Endothelial cell of umbilical vein (primary cell): ENCODE results near the gene TBC1D24. TPM values are rescaled to one million over a fixed set of nuclear protein-coding genes. Genes with fewer than 3 reads are reported as not detected.

ENCODE experiments used
- BruUV-seq: library from RNA; stranded (reverse); fragments of 400-500 nt; replicated peaks from 2 replicates; lab custom pipeline; 2021; lab: Mats Ljungman, UMichigan
- CTCF ChIA-PET: fragments of 300-600, 350-600 bp; sonication (Branson Sonifier 250); formaldehyde crosslinking; loops from one replicate; lab custom pipeline; 2021; ENCODE audit warnings: antibody characterized with exemption, inconsistent platforms; lab: Charles Lee
- POLR2A ChIA-PET: fragments of 300-600, 350-600 bp; sonication (Branson Sonifier 250); formaldehyde crosslinking; loops from one replicate; lab custom pipeline; 2021; ENCODE audit warnings: antibody characterized with exemption, inconsistent platforms; lab: Charles Lee
- DNase-seq: peaks from one replicate; pipeline ENCODE4 v3.0.0-alpha.2; 2011; ENCODE audit warnings: low read depth, low spot score
- FAIRE-seq: peaks from 2 replicates; lab custom pipeline; 2011; peaks lifted over from hg19 to GRCh38; lab: Jason Lieb, UNC
- H2AFZ ChIP-seq: 2 replicates; pipeline ENCODE4 v1.6.0; 2012; ENCODE audit warnings: low read depth, low read length, control low read depth, inconsistent platforms
- H3K27ac ChIP-seq: 2 replicates; pipeline ENCODE4 v1.5.1; 2011; ENCODE audit warnings: low read depth, mild to moderate bottlenecking, control low read depth, low read length, moderate library complexity; ENCODE audit not compliant: insufficient read depth
- H3K27me3 ChIP-seq, 2 experiments: 2 replicates each; pipeline versions ENCODE4 v1.6.0 to v1.6.1; 2011; ENCODE audit warnings: low read length in 2 of 2, mixed read lengths in 1 of 2; ENCODE audit not compliant: control insufficient read depth in 2 of 2, insufficient read depth in 2 of 2
- H3K36me3 ChIP-seq, 2 experiments: 2 replicates in 1 of 2; 3 replicates in 1 of 2; pipeline ENCODE4 v1.5.1; 2011; ENCODE audit warnings: low read length in 2 of 2, mild to moderate bottlenecking in 1 of 2, moderate library complexity in 1 of 2; ENCODE audit not compliant: control insufficient read depth in 2 of 2, insufficient read depth in 2 of 2; ENCODE audit errors: extremely low read depth in 1 of 2
- H3K4me1 ChIP-seq: 3 replicates; pipeline ENCODE4 v1.5.1; 2011; ENCODE audit warnings: mild to moderate bottlenecking, low read length; ENCODE audit not compliant: control insufficient read depth, insufficient read depth; ENCODE audit errors: extremely low read depth
- H3K4me2 ChIP-seq: 2 replicates; pipeline ENCODE4 v1.6.1; 2011; ENCODE audit warnings: low read length, control low read depth, mixed read lengths; ENCODE audit not compliant: insufficient read depth
- H3K4me3 ChIP-seq, 3 experiments: fragments of 200-600 bp in 1 of 3; sonication (generic), shearing (Covaris generic) in 1 of 3; replicated peaks in 1 of 3; 2 replicates each; pipeline ENCODE4 v1.5.1; 2011 to 2016; ENCODE audit warnings: control low read depth in 3 of 3, low read length in 3 of 3, mild to moderate bottlenecking in 2 of 3, inconsistent platforms in 1 of 3, low read depth in 1 of 3, moderate library complexity in 1 of 3; ENCODE audit not compliant: insufficient read depth in 1 of 3
- H3K79me2 ChIP-seq: 2 replicates; pipeline ENCODE4 v1.6.0; 2012; ENCODE audit warnings: low read length, inconsistent platforms; ENCODE audit not compliant: control insufficient read depth, insufficient read depth
- H3K9ac ChIP-seq: replicated peaks from 2 replicates; pipeline ENCODE3; 2011; ENCODE audit warnings: low read length, control low read depth; ENCODE audit not compliant: insufficient read depth; ENCODE audit errors: extremely low read depth
- H3K9me1 ChIP-seq: replicated peaks from 3 replicates; pipeline ENCODE4 v1.6.0; 2011; ENCODE audit warnings: mild to moderate bottlenecking, low read length; ENCODE audit not compliant: control insufficient read depth, insufficient read depth; ENCODE audit errors: extremely low read depth
- H3K9me3 ChIP-seq: replicated peaks from 2 replicates; pipeline ENCODE4 v1.5.1; 2012; ENCODE audit warnings: low read length, inconsistent platforms; ENCODE audit not compliant: control insufficient read depth, insufficient read depth
- H4K20me1 ChIP-seq: replicated peaks from 2 replicates; pipeline ENCODE3; 2011; ENCODE audit warnings: mild to moderate bottlenecking, low read length; ENCODE audit not compliant: control insufficient read depth, insufficient read depth; ENCODE audit errors: extremely low read depth
- EZH2 ChIP-seq: IDR thresholded peaks from 2 replicates; pipeline ENCODE4 v1.6.1; 2012; ENCODE audit warnings: borderline replicate concordance, low read depth, mild to moderate bottlenecking, moderate library complexity, low read length, inconsistent platforms; ENCODE audit not compliant: severe bottlenecking
- FOS ChIP-seq: IDR thresholded peaks from 2 replicates; pipeline ENCODE4 v1.6.1; 2011; ENCODE audit warnings: mild to moderate bottlenecking, low read length, moderate library complexity, borderline replicate concordance; ENCODE audit not compliant: insufficient read depth
- GATA2 ChIP-seq: IDR thresholded peaks from 2 replicates; pipeline ENCODE4 v1.7.0; 2011; ENCODE audit warnings: low read depth, mild to moderate bottlenecking, moderate library complexity, mixed read lengths, low read length; ENCODE audit not compliant: insufficient read length, insufficient read depth
- JUN ChIP-seq: IDR thresholded peaks from 2 replicates; pipeline ENCODE4 v1.6.1; 2011; ENCODE audit warnings: borderline replicate concordance, low read depth; ENCODE audit not compliant: insufficient read length, insufficient read depth
- MYC ChIP-seq: IDR thresholded peaks from one replicate; pipeline ENCODE4 v1.6.1; 2011; ENCODE audit warnings: mild to moderate bottlenecking, low read depth, low read length
- POLR2AphosphoS5 ChIP-seq: IDR thresholded peaks from 2 replicates; pipeline ENCODE4 v1.6.1; 2012; ENCODE audit warnings: low read depth, mild to moderate bottlenecking, control low read depth, low read length, moderate library complexity; ENCODE audit not compliant: insufficient read depth
- dilution Hi-C: fragments of 300-500 bp; cut with MboI; formaldehyde crosslinking; loops from one replicate; pipeline ENCODE4 v1.15.0; 2019; ENCODE audit warnings: low sequenced_read_pairs; ENCODE audit not compliant: extremely low pct_ligation_motif_present
- intact Hi-C: fragments of 100-400 bp; cut with micrococcal nuclease; formaldehyde crosslinking; loops from one replicate; pipeline ENCODE4 v1.10.0; 2022
- polyA plus RNA-seq, 4 experiments: library from polyadenylated mRNA; depleted of rRNA in 3 of 4; stranded (reverse) in 3 of 4; unstranded in 1 of 4; fragments of >200 nt; gene quantifications; 2 replicates each; pipeline versions ENCODE4 v1.2.1 to v1.2.3, GENCODE V29; 2011 to 2012; ENCODE audit warnings: missing spikeins in 1 of 4
- total RNA-seq: library from RNA; stranded (reverse); gene quantifications from 2 replicates; pipeline ENCODE4 v1.2.3, GENCODE V29; 2021
- TF ChIP-seq, protein P1 (sequence below), 2 donors: IDR thresholded peaks; 1 replicate in 1 of 2; 2 replicates in 1 of 2; pipeline ENCODE4 v1.5.1; 2011; ENCODE audit warnings: low read length in 2 of 2, mild to moderate bottlenecking in 2 of 2, moderate library complexity in 2 of 2, control low read depth in 1 of 2, inconsistent platforms in 1 of 2, low read depth in 1 of 2; ENCODE audit not compliant: insufficient read depth in 1 of 2; ENCODE audit errors: extremely low read depth in 1 of 2
- TF ChIP-seq, protein P2 (sequence below): IDR thresholded peaks from 2 replicates; pipeline ENCODE4 v1.6.1; 2011; ENCODE audit not compliant: insufficient read depth, insufficient read length

Gene TBC1D24
- total and polyA plus RNA-seq, 2 donors (not counting 3 experiments of a cell fraction or from before 2014, with no cell fraction given): 8.1 to 22.8 TPM

DNA sequence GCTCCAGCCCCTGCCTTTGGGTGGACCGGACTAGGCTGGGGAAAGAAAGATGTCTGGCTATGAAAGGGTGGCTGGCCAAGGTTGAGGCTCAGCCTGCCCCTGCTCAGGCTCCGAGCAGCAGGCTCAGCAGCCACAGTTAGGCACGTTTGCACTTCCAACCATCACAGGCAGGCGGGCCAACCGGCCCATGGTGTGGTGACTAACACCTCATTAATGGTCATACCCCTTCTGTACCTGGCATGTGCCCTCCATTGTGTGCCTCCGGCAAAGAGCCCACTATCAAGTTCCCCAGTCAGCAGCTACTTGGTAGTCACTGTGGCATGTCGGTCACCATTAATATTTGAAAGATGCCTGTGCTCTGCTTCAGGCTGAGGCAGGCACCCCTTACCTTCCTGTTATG is 6.7 kb downstream of the TBC1D24 start:
- Histone ChIP-seq H2AFZ (no peak overlapping the region), H3K9me1 (no peaks in the 10 kb centered on the region), H3K4me3 (no peak overlapping the region), H3K9me3 (no peaks in the 10 kb centered on the region), H4K20me1 (no peaks in the 10 kb centered on the region), H3K27ac (no peak overlapping the region), H3K4me2 (no peak overlapping the region), H3K79me2 (peaks cover 3% of the 10 kb centered on the region), H3K9ac (no peak overlapping the region), H3K27me3 (no peaks in the 10 kb centered on the region), H3K4me1 (no peaks in the 10 kb centered on the region), H3K36me3 (no peaks in the 10 kb centered on the region)
- CTCF ChIA-PET: no interaction called here
- intact Hi-C loops: no loop called here
- FAIRE-seq: no peak
- no peak for DNase-seq
- dilution Hi-C loops: no loop called here
- POLR2A ChIA-PET: no interaction called here
- TF ChIP-seq JUN: no peak
- TF ChIP-seq EZH2: no peak
- no peak for TF ChIP-seq FOS
- TF ChIP-seq MYC: no peak
- TF ChIP-seq, protein P1, sequence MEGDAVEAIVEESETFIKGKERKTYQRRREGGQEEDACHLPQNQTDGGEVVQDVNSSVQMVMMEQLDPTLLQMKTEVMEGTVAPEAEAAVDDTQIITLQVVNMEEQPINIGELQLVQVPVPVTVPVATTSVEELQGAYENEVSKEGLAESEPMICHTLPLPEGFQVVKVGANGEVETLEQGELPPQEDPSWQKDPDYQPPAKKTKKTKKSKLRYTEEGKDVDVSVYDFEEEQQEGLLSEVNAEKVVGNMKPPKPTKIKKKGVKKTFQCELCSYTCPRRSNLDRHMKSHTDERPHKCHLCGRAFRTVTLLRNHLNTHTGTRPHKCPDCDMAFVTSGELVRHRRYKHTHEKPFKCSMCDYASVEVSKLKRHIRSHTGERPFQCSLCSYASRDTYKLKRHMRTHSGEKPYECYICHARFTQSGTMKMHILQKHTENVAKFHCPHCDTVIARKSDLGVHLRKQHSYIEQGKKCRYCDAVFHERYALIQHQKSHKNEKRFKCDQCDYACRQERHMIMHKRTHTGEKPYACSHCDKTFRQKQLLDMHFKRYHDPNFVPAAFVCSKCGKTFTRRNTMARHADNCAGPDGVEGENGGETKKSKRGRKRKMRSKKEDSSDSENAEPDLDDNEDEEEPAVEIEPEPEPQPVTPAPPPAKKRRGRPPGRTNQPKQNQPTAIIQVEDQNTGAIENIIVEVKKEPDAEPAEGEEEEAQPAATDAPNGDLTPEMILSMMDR (IDR thresholded peaks at IDR 0.05; ENCODE audit: extremely low read depth in 1 of 2, insufficient read depth in 1 of 2, low read depth in 1 of 2, low read length in 2 of 2): no peak
- no peak for TF ChIP-seq POLR2AphosphoS5
- TF ChIP-seq, protein P2, sequence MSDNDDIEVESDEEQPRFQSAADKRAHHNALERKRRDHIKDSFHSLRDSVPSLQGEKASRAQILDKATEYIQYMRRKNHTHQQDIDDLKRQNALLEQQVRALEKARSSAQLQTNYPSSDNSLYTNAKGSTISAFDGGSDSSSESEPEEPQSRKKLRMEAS: no peak
- TF ChIP-seq GATA2: no peak
- no TSS peak for BruUV-seq
